GM19043 (cell line): ENCODE results near the gene FGGY.
"Not testable (repeated sequence)": the region's sequence is repeated elsewhere in the genome, so short reads cannot be mapped to it uniquely, and the experiment has no call there.

ENCODE experiments used
- ATAC-seq: cut with Tn5 transposase; IDR thresholded peaks from one replicate; pipeline ENCODE4 v1.9.1; 2021; ENCODE audit warnings: low read depth; ENCODE audit not compliant: unreplicated experiment

The FGGY gene

DNA sequence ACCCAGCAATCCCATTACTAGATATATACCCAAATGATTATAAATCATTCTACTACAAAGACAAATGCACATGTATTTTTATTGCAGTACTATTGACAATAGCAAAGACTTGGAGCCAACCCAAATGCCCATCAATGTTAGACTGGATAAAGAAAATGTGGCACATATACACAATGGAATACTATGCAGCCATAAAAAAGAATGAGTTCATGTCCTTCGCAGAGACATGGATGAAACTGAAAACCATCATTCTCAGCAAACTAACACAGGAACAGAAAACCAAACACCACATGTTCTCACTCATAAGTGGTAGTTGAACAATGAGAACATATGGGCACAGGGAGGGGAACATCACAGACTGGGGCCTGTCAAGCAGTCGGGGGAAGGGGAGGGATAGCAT is 414.0 kb downstream of the FGGY start:
- not testable (repeated sequence) for ATAC-seq

DNA sequence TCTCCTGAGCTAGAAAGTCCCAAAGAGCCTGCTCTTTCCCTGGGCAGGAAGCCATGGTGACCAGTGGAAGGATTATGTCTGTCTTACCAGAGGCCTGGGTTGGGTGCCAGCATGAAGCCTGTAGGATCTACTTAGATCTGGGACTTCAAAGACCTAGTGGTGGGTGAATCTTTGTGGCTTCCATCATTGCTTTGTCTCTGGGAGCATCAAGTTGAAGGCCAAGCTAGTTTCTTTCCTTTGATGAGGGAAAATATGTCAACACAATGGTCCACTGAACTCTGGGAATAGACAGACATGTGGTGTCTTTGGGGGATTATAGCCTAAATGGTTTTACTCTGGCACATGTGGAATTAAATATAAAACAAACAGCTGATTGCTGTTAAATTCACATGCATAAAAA is 417.3 kb downstream of the FGGY start:
- ATAC-seq, result no peak

DNA sequence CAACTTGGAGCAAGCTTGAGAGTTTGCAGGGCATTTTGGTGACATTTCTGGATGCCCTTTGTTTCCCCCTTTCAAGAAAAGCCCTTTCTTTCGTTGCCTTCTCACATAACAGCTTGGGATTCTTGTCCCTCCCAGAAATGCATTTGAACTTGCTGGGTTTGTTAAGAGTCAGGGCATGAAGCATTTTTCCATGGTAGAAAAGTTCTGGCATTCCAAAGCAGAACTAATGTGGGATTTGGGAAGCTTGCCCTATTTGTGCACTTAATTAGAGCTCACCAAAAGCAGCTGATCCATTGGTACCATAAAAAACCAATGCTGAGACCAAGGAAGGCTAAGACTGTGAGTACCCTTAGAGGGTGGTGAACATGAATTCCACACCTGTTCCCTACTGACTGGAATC is 418.1 kb downstream of the FGGY start:
- no peak for ATAC-seq

DNA sequence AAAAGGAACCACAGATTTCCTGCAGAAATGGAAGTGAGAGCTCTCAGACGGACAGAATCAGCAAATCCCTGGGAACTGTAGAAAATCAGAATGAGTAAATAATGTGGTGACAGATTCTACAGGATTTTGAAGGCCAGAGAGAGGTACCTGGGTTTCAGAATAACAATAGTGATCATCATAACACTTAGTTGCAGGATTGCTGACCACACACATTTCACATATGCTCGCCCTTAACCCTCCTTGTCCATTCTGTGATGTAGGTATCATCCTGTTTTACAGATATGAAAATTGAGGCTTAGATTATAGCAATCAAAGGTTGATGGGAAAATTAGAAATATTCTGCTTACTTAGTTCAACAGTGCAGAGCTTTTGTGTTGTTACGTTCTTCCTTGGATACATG is 419.9 kb downstream of the FGGY start:
- no peak for ATAC-seq

DNA sequence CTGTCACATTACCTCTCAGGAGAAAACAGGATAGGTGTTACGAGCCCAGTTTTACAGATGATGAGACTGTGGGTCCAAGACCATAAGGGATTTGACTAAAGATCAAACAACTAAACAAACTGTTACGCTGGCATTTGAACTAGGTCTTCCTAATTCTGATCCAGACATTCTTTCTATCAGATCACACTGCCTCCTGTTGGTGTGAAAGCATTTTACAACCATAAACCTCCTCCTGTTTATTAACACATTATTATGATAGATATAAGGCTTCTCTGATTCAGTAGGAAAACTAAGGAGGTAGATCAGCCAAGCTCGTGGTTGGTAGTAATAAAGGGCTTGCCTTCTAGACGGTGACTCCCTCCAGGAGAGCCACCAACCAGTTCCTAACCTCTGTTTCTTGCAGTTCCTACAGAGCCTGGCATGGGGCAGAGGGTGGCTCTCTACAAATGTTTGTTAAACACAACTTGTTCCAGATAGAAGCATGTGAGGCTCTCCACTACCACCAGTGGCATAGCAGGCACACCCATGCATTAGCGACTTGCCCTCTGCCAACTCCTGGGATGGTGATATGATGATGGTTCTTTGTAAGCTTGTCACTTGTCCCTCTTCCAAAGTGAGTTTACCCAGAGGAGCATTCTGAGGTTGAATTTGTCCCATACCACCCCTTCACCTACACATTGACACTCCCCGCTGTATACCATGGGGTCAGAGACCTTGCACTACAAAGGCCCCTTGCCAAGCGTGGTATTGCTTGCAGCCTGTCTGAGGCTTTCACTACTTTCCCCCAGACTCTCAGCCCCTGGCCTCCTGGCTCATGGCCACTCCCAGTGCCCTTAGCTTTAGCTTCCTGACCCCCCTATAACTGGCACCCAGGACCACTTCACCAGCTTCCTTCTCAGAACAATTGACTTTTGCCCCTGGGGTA is 421.4 kb downstream of the FGGY start:
- no peak for ATAC-seq

DNA sequence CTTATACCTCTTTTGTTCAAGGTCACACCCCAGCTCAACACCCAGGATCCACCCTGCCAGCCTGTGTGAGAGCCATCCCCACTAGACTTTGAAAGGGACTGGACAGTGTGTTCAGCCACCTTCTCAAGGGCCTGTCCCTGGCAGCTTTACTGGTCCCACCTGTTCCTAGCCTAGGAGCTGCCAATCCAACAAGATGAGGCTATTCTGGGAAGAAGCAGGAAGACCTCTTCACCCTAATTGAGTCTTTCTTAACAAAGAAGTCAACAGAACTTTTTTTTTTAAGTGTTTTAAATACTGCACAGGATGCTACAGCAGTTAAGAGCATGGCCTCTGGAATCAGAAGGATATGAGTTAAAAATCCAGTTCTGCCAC is 422.1 kb downstream of the FGGY start:
- ATAC-seq, result no peak

DNA sequence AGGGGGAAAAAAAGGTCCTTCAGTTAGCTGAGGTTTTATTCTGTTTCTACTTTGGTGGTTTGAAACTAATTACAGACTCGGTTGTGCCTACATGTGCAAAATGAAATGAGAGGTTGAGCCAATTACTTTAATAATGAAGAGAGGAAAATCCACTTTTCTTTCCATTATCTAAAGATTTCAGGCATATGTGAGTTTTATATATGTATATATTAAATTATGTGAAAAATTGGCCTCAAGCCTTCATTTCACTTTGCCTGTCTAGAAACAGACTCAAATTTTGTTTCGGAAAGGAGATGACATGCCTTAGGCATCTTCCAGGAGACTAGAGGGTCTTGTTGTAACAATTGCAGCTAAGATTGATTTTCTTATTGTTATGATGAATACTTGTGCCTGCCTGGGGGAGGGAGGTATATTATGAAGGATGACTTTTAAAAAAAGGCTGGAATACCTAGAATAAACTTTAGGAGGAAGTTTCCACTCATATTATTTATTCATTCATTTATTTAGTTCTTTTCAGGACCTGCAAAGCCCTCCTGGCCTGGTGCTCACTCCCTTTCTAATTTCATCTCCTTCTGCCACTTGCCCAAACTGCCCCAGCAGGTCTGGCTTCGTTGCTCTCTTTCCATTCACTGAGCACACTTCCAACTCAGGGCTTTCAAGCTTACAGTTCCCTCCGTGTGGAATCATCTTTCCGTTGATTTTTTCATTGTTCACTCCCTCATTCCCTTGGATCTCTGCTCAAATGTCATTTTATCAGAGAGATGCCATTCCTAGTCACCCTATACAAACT is 423.6 kb downstream of the FGGY start:
- ATAC-seq, result no peak

DNA sequence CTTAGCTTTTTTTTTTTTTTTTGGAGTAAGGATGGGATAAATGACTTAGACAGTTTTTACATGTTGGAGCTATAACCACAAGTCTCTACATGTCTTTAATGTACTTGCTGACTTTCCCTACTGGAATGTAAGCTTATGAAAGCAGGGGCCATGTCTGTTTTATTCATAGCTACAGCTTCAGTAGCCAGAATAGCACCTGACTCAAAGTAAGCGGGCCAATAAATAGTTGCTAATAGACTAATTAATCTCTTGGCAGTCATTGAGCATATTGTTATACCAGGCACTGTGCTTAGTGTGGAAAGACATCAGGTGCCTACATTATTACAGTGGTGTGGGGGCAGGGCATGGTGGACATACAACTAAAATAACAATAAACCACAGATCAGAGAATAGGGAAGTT is 433.4 kb downstream of the FGGY start:
- no peak for ATAC-seq

DNA sequence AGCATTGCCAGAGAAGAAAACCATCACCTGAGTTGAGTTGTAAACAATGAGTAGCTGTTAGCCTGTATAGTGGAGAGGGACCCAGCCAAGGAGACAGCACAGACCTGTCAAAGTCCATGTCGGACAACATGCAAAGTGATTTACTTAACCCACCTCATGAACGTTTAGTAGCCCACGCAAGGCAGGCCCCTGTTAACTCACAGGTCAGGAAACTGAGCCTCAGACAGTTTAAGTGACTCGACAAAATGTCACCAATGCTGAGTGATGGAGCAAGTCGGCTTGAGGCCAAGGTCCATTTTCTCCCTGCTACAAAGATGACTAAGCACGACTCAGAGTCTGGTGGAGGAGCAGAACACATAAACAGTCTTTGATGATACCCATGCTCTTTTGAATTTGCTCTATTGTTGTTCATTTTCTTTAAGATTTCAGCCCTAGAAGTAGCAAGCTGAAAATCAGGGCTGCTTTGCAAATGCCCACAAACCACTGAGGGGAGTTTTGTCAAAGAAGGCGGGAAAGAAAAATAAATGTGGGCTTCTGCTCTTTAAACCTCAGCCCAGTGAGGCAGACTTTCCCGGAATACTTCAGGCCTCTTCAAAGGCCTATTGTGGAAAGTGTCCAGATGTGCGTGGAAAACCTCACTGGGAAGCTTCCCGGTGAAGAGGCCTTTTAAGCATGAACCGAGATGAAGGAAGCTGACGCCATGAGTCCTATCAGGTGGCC is 434.0 kb downstream of the FGGY start:
- no peak for ATAC-seq

DNA sequence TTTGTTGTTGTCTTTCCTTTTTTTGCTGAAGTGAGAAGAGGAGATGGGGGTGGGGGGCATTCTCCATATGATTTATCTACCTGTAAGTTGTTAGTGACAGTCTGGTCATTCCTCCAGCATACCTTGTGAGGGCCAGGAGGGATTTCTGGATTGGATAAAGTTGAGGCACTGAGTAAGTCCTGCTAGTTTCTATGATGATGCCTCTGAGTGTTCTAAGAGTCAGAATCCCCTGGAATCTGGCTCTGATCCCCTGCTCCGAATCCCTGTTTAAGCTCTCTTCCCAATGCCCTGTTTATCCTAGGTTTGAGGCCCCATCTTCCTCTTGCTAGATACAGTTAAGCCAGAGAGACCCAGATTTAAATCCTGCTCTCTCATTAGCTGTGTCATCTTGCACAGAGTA is 434.7 kb downstream of the FGGY start:
- no peak for ATAC-seq

DNA sequence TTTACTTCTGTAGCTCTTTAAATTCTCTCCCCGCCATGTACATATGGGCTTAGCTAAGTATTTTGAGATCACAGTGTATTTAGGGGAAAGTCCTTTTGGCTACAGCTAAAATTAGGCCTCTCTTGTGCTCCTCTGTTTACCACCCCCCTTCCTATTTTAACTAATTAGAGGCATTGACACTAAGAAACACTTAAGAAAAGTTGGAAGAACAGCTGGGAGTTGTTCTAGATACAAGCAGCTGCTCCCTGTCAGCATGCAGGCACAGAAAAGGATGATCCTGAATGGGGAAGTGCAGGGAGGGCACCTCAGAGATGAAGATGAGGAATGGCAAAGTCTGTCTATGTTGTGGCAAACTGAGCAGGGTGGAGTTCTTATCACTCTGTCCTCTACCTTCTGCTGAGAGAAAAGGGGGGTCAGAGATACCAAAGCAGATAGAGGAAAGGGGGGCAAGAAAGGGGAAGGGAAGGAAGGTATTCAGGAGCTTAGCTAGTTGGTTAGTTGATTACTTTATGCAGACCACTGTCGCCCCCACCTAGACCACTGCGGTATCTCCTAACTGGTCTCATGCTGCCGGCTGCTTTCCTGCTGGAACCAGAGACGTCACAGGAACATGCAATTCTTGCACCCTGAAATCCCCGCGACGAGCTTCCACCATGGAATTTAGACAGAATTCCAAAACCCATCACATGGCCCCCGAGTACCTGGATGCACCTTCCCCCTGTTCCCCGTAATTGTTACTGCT is 435.5 kb downstream of the FGGY start:
- ATAC-seq, result no peak

DNA sequence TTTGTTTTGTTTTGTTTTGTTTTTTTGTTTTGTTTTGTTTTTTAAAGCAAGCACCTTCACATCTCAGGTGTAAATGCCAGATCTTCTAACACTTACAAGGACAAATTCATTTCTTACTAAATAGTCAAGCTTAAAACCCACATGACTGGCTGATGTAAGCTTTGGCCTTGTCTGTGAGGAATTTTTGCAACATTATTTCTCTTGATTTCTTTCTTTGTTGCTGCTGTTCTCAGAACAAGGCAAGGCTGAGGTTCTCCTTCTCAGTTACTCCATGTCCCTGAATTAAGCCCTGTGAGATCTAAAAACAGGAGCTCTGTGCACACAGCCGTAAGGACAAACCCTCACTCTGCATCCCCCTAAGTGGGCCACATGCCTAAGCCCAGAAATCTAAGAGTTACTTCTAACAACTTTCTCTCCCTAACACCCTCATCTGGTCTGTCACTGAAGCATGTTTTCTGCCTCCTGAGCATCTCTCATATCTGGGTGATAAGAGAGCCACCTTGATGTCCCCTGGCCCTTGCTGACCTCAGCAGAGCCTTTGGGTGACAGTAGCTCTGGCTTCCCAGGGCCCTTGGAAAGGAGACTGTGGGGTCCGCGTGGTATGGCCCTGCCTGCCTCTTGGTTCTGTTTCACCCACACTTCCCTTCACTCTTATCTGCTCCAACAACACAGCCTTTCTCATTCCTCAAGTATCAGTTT is 436.7 kb downstream of the FGGY start:
- ATAC-seq, result no peak

DNA sequence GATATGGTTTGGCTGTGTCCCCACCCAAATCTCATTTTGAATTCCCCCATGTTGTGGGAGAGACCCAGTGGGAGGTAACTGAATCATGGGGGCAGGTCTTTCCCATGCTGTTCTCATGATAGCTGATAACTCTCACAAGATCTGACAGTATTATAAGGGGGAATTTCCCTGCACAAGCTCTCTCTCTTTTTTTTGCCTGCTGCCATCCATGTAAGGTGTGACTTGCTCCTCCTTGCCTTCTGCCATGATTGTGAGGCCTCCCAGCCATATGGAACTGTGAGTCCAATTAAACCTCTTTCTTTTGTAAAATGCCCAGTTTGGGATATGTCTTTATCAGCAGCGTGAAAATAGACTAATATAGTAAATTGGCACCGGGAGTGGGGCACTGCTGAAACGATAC is 439.0 kb downstream of the FGGY start:
- ATAC-seq, result not testable (repeated sequence)

DNA sequence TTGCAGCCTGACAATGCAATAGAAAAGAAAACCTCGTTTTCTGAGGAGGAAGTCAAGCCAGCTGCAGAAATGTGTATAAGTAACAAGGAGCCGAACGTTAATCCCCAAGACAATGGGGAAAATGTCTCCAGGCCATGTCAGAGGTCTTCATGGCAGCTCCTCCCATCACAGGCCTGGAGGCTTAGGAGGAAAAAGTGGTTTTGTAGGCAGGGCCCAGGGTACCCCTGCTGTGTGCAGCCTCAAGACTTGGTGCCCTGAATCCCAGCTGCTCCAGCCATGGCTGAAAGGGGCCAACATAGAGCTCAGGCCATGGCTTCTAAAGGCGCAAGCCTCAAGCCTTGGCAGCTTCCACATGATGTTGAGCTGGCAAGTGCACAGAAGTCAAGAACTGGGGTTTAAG is 439.9 kb downstream of the FGGY start:
- ATAC-seq, result no peak

DNA sequence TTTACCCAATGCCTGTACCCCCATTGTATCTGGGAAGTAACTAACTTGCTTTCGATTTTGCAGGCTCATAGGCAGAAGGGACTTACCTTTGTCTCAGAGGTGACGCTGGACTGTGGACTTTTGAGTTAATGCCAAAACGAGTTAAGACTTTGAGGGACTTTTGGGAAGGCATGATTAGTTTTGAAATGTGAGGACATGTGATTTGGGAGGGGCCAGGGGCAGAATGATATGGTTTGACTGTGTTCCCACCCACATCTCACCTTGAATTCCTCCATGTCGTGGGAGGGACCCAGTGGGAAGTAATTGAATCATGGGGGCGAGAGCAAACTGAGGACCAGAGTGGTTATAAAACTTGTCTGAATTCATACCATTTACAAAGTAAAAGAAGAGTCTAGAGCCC is 440.7 kb downstream of the FGGY start:
- no peak for ATAC-seq

DNA sequence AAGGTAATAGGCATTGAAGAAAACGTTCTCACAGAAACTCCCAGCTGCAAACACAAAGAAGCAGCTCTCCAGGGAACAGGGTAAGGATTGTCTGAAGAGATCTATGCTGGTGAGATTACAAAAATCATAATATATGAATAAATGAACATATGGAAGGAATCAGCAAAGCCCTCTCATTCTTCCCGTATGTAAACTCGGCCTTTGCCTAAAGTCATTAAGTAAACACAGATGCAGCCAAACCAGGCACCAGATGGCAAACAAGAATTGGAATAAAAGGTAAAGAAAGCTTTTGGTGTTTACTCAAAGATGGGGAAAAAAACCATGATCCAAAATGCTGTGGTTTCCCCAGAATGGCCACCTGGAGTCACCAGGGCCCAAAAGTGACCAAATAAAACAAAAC is 441.3 kb downstream of the FGGY start:
- no peak for ATAC-seq

DNA sequence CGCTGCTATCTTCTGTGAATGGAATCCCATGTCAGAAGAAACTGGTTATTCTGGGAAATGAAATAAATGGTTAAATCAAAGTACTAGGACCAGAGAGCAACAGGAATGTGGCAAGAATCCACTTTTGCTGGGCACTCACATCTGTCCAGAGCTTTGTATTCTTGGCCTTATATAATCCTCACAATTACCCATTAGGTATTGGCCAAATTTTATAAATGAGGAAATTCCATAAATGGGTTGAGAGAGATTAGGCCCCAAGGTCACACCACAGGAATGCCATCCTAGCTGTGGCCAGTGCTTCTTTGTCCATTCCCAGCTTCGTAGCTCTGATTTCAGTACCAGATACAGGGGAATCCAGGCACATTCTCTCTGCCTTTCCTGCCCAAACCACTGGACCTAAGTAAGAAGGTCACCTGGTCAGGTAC is 441.7 kb downstream of the FGGY start:
- no peak for ATAC-seq

DNA sequence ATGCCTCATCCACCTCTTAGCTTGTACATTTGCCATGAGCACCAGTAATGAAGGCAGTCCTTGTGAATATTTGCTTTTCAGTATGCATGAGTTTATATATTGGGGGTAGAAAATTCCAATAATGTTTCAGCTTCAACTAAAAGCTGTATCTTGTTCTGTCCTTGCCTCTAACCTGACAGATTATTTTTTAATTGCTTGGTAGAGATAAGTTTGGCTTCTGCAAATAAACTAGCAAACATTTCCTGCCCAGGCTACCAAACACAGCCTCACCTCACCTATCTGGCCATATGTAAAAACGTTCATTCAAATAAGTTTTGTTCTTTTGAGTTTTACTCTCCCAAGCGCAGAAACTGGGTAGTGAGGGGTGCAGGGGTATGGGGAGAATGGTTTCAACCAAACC is 442.2 kb downstream of the FGGY start:
- no peak for ATAC-seq

DNA sequence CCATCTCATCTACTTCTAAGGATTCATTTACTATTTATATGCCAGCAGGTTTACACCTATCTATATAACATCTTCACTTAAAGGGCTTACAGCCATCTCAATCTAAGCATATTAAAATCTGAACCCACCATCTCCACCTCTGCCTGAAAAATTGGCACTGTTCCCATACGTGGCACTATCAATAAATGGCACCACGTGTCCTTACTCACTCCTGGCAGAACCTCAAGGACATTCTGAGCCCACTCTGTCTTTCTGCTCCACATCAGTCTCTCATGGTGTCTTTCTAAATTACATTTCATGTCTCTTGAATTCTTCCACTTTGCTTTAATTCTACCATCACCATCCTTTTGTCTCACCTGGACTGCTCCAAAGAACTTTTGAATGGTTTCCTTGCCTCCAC is 445.6 kb downstream of the FGGY start:
- ATAC-seq, result no peak
